HG03575 (cell line): Measurements from ENCODE around the gene AMIGO3.

ENCODE experiments used
- ATAC-seq: cut with Tn5 transposase; IDR thresholded peaks from one replicate; pipeline ENCODE4 v1.9.1; 2021; ENCODE audit not compliant: unreplicated experiment, insufficient number of reproducible peaks, low FRiP score; ENCODE audit errors: extremely low read depth

Gene AMIGO3

GRCh38 chr3:49727154-49727923, 7.9 kb upstream of the AMIGO3 start:
- no peak for ATAC-seq

- no peak for ATAC-seq
Observed at GRCh38 chr3:49725906-49726681, 6.6 kb upstream of the AMIGO3 start.

- no peak for ATAC-seq
Observed at GRCh38 chr3:49724586-49724985, 5.1 kb upstream of the AMIGO3 start.

- ATAC-seq, result no peak
Observed at GRCh38 chr3:49723628-49724551, 4.4 kb upstream of the AMIGO3 start, which contains the start of gene GMPPB. Gene GMPPB, minus strand, starts transcription at chr3:49723951. Its CDS starts 225 bp downstream, at chr3:49723726.

- ATAC-seq, result no peak
Observed at GRCh38 chr3:49723296-49723627, 3.8 kb upstream of the AMIGO3 start.

GRCh38 chr3:49722896-49723295, 3.4 kb upstream of the AMIGO3 start:
- ATAC-seq, result no peak

- ATAC-seq, result no peak
Observed at GRCh38 chr3:49721896-49722781, 2.7 kb upstream of the AMIGO3 start.

- no peak for ATAC-seq
Observed at GRCh38 chr3:49721596-49721895, 2.1 kb upstream of the AMIGO3 start.

- ATAC-seq, result no peak
Observed at GRCh38 chr3:49720855-49721595, 1.5 kb upstream of the AMIGO3 start.

GRCh38 chr3:49718858-49719213, 648 bp downstream of the AMIGO3 start:
- ATAC-seq, result no peak

- ATAC-seq, result no peak
Observed at GRCh38 chr3:49717959-49718857, 1.3 kb downstream of the AMIGO3 start.

- no peak for ATAC-seq
Observed at GRCh38 chr3:49717211-49717958, 2.1 kb downstream of the AMIGO3 start.

GRCh38 chr3:49716691-49717210, 2.7 kb downstream of the AMIGO3 start:
- no peak for ATAC-seq

- no peak for ATAC-seq
Observed at GRCh38 chr3:49716169-49716568, 3.3 kb downstream of the AMIGO3 start.

- ATAC-seq, result no peak
Observed at GRCh38 chr3:49715611-49716121, 3.8 kb downstream of the AMIGO3 start.
